HG03095 (cell line): ENCODE data around the gene NGEF.
"Not testable (repeated sequence)": the region's sequence is repeated elsewhere in the genome, so short reads cannot be mapped to it uniquely, and the experiment has no call there.

Source experiments
- ATAC-seq: cut with Tn5 transposase; IDR thresholded peaks from one replicate; pipeline ENCODE4 v1.9.1; 2021; ENCODE audit warnings: moderate library complexity; ENCODE audit not compliant: unreplicated experiment

Gene NGEF

GRCh38 chr2:233023761-233024410 is 10.8 kb upstream of the NGEF start:
- no peak for ATAC-seq

GRCh38 chr2:233023007-233023760 is 10.1 kb upstream of the NGEF start:
- ATAC-seq = no peak

DNA sequence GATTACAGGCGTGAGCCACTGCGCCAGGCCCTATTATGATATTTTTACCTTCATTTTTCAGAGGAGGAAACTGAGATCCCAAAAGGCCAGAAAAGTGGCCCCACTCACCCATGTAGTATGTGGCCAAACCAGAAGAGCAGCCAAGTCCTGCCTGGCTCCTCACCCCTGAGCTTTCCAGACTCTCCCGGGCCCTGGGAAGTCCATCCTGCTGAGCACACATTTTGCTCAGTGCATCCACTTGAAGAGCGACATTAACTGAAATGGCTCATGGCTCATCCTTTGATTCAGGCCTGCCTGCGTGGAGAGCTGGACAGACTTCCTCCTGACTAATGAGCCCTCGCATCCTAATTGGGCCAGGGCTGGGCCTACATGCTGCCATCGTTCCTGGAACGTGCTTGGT is 9.5 kb upstream of the NGEF start:
- ATAC-seq = no peak

GRCh38 chr2:233021771-233022170 is 8.7 kb upstream of the NGEF start:
- ATAC-seq = no peak

DNA sequence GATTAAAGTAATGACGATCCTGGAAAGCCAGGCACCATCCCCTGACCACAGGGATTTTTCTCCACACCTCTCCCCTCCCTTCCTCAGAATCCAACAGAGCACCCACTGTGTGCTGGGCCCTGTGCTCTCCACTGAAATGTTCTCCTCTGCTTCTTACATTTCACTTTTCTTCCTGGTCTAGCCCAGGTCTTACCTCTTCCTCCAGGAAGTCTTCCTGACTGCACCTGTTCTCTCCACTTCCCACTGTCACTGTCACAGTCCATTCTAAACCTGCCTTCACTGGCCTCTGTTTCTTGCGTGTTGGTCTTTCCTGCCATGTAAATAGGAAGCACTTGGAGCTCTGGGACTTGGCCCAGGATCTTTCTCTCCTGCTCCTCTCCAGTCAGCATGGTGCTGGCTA is 7.4 kb upstream of the NGEF start:
- ATAC-seq = no peak

DNA sequence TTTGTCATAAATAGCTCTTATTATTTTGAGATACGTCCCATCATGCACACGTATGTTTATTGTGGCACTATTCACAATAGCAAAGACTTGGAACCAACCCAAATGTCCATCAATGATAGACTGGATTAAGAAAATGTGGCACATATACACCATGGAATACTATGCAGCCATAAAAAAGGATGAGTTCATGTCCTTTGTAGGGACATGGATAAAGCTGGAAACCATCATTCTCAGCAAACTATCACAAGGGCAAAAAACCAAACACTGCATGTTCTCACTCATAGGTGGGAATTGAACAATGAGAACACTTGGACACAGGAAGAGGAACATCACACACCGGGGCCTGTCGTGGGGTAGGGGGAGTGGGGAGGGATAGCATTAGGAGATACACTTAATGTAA is 6.6 kb upstream of the NGEF start:
- not testable (repeated sequence) for ATAC-seq

DNA sequence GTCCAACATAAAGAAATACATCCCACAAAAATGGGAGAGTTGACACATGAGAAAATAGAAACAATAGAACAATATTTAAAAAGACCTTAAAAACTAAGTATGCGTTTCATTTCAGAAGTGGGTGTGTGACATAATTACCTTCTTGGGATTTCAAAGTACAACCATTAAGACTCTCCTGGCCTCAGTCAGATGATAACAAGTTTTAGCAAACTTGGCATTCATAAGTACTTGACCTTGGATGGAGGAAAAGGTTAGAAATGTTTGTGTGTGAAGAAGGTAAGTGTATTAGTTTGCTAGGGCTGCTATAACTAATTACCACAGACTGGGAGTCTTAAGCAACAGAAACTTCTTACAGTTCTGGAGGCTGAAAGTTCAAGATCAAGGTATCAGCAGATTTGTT is 4.9 kb upstream of the NGEF start:
- ATAC-seq = no peak

GRCh38 chr2:233015019-233015645 is 2.1 kb upstream of the NGEF start:
- ATAC-seq = no peak

DNA sequence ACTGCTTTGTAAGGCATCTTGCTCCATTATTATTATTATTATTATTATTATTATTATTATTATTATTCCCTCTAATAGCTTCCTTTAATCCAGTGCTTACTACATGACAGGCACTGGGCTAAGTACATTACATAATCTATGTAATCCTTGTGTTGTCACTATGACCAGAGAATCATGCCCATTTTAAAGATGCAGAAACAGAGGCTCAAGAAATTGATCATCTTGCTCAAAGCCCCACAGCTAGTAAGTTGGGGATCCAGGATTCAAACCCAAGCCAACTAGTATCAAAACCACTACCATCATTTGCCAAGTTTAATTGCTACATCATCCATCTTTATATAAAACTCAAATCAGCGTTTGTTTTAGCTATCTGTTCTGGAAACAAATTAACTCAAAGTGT is 594 bp upstream of the NGEF start:
- no peak for ATAC-seq

DNA sequence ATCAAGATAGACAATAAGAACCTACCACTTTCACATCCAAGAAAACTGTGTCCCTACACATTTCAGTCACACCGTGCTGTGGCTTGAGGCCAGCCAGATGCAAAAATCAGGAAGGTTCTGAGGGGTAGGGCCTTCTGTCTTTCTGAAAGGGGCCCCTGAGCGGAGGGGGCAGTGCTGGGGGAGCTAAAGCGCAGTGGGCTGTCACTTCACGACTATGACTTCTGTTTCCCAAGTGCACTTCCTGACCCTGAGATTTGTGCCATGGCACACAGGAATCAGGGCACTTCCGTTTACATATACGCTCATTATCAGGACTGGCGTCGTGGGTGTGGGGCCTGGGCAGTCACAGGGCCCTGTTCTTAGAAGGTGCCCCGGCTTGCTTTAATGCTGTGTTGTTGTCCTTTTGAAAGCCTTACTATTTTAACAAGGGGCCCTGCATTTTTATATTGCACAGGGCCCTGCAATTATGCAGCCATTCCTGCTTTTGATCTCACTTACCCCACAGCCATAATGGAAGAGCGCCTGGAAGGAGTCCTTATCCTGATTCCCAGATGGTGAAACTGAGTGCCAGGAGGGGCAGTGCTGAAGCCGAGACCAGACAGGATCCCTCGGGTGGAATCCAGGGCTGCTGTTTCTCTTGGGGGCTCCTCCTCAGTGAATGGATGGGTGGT is 620 bp downstream of the NGEF start:
- ATAC-seq = no peak

GRCh38 chr2:233011702-233012131 is 1.3 kb downstream of the NGEF start:
- ATAC-seq = no peak

DNA sequence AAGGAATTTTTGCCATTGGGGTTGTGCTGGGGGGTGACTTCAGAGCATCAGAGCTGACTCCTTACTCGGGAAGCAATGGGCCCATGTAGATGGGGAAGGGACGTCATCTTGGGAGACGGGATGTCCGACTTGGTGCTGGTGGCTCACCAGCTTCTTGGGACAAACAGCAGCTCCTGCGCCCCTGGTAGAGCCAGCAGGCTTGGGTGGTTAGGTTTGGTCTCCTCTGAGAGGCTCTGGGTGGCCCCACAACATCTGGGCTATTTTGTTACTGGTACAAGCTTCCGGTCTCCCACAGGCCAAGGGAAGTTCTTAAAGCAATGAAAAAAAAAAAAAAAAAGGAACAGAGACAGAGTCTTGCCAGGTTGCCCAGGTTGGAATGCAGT is 1.8 kb downstream of the NGEF start:
- ATAC-seq = no peak

DNA sequence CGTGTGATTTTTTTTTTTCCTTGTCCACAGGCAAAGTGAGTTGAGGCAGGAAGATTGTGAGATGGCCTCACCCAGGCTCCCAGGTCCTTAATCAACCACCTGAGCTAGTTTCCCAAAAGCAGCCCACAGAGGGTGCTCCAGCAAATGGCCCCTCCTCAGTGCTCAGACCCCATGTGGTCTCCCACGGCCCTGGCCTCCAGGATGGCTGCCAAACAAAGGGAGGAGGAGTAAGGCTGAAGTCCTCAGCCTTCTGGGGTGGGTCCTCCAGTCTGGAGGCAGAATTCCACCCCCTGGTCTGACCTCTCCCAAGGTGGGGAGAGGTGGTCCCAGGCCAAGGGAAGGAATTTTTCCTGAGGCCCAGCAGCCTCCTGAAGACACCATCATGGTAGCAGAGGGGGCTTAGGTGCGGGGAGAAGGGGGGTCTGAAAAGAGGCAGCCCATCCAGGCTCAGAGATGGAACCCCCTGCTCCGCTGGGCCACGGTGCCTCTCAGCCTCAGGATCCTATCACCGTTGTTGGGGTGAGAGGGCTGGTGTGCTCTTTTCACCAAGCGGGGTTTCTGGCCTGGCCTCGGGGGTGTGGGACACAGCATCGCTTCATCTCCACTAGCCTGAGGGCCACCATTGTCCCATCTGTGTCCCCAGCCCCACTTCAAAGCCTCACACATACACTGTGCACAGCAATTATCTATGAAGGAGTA is 2.3 kb downstream of the NGEF start:
- no peak for ATAC-seq

- no peak for ATAC-seq
Measured at GRCh38 chr2:233009661-233010060, 3.4 kb downstream of the NGEF start.

DNA sequence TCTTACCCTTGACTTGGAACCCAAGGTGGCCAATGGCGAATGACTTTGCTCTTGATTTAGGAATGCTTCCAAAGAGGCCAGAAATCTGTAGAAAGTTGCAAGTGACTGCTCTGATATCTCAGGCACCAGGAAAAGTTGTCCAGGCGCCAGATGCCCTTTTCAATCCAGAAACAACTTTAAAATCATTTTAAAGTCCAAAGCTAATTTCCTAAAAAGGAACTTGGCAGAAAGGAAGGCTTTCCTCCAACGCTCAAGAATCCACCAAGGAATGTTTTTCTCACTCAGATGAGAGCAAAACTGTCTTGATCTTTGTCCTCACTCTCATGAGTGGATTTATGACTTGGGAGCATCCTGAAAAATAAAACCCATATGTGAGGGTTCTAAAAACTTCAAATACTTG is 5.3 kb downstream of the NGEF start:
- ATAC-seq = no peak

DNA sequence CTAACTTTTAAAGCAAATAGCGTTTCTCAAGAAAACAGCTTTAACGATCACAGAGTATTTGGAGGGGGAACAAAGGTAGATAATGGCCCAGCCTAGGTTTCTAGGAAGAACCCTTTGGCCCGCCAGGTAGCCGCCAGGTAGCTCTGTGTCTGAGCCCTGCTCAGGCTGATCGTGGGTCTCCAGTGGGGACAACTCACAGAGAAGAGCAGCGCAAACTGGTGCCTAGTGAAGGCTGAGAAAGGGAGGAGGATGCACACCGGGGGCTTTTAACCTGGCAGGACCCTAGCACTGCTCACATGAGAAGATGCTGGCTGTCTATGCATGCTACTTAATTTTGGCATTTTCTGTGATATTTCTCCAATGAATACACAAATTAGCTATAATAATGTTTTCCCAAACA is 5.8 kb downstream of the NGEF start:
- no peak for ATAC-seq

DNA sequence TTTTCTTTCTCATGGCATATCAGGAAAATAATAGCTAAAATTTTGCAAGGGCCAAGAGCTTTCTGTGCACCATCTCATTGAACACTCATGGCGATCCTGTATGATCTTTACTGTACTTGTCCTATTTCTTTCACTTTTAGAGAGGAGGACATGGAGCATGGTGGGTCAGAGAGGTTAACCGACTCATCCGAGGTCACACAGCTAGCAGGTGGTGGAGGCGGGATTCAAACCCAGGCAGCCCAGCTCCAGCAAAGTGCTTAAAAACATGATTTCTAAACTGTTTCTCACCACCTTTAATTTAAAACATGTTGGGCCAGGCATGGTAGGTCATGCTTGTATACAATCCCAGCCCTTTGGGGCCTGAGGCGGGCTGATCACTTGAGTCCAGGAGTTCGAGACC is 6.4 kb downstream of the NGEF start:
- ATAC-seq = no peak

DNA sequence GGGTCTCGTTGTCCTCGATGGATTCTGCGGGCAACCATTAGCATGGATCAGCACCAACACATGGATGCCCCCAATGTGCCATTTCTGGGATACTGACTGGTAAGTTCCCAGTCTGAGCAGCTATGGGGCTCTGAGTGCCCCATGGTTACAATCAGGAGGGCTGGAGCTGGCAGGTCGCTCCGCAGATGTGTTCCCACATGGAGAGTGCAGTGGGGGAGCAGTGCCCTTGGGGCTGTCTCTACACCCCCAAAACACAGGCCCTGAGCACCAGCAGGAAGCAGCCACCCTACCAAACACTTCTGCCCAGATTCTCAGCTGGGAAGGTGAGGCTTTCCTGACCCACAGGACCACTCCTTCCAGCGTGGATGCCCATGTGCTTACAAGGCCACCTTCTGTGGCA is 8.0 kb downstream of the NGEF start:
- ATAC-seq = no peak

DNA sequence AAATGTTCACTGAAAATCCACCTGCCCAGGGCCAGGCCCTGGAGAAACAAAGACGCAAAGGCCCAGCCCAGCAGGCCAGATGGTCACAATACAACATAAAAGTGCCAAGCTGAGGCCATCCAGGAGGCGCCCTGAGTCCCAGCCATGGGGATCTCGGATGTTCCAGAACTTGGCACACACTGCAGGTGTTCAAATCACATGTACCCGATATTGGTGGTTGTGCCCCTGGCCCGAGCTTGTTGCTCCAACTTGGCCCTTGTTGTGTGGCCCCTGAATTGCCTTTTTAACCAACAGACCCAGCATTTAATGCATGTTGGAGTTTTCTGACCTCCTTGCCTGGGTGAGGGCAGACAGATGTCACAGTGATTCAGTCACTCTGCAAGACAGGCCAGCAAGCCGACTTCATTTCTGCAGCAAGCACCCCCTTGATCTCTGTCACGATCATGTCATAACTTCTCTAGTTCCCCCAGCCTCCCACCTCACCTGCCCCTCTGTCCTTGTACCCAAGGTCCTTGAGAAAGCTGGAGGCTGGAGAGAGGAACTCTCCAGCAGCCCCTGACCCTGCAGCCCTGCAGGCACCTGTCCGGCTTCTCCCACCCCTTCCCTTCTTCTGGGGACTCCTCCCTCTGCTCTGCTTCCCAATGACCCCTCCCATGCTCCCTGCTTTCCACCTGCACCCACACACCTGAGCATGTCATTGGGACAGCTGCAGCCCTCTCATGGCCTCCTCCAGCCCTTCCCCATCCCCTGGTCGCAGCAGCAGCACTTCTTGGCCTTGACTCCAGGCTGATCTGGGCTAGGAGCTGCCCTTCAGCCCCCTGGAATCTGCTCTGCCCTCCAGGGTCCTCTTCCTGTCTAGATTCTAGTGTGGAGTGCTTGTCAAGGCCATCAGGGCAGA is 9.1 kb downstream of the NGEF start:
- ATAC-seq = no peak
